Ureter (tissue), 1 donor: ENCODE data around the gene SHISA6. TPM values are rescaled to one million over a fixed set of nuclear protein-coding genes. Genes with fewer than 3 reads are reported as not detected.

Experiments
- DNase-seq: peaks from one replicate; pipeline ENCODE4 v3.0.0-alpha.2; 2020; ENCODE audit warnings: low spot score
- total RNA-seq: library from RNA; stranded (reverse); gene quantifications from one replicate; pipeline ENCODE4 v1.2.4, GENCODE V29; 2023
- donor health status: DM: yes; HTN: yes; CAD: no.

Gene SHISA6
- total RNA-seq, 1 donor from 2014 or later, result 5.4 TPM

GRCh38 chr17:11538366-11538765 lies 297.4 kb downstream of the SHISA6 start:
- DNase-seq, result no peak

- DNase-seq, result no peak
Observed at GRCh38 chr17:11539637-11540036, 298.6 kb downstream of the SHISA6 start.

GRCh38 chr17:11545002-11545401 lies 304.0 kb downstream of the SHISA6 start:
- no peak for DNase-seq

- no peak for DNase-seq
Observed at GRCh38 chr17:11545696-11546095, 304.7 kb downstream of the SHISA6 start.

- no peak for DNase-seq
Observed at GRCh38 chr17:11547853-11548252, 306.8 kb downstream of the SHISA6 start.

GRCh38 chr17:11548398-11548797 lies 307.4 kb downstream of the SHISA6 start:
- no peak for DNase-seq

GRCh38 chr17:11550431-11550830 lies 309.4 kb downstream of the SHISA6 start:
- no peak for DNase-seq

- no peak for DNase-seq
Observed at GRCh38 chr17:11551442-11551841, 310.4 kb downstream of the SHISA6 start.

- no peak for DNase-seq
Observed at GRCh38 chr17:11553135-11553534, 312.1 kb downstream of the SHISA6 start.

GRCh38 chr17:11554042-11554441 lies 313.0 kb downstream of the SHISA6 start:
- no peak for DNase-seq

GRCh38 chr17:11554542-11554941 lies 313.5 kb downstream of the SHISA6 start:
- no peak for DNase-seq

GRCh38 chr17:11555530-11555929 lies 314.5 kb downstream of the SHISA6 start:
- DNase-seq, result no peak

GRCh38 chr17:11557727-11558452 lies 316.9 kb downstream of the SHISA6 start:
- no peak for DNase-seq

- DNase-seq, result no peak
Observed at GRCh38 chr17:11558681-11559234, 317.7 kb downstream of the SHISA6 start.

- no peak for DNase-seq
Observed at GRCh38 chr17:11559601-11560000, 318.6 kb downstream of the SHISA6 start.

- no peak for DNase-seq
Observed at GRCh38 chr17:11561281-11561680, 320.3 kb downstream of the SHISA6 start.

GRCh38 chr17:11561702-11562101 lies 320.7 kb downstream of the SHISA6 start:
- no peak for DNase-seq

- no peak for DNase-seq
Observed at GRCh38 chr17:11564589-11565380, 323.8 kb downstream of the SHISA6 start.

GRCh38 chr17:11565591-11565990 lies 324.6 kb downstream of the SHISA6 start:
- DNase-seq, result no peak

GRCh38 chr17:11578998-11579397 lies 338.0 kb downstream of the SHISA6 start:
- DNase-seq, result no peak

- no peak for DNase-seq
Observed at GRCh38 chr17:11580677-11581076, 339.7 kb downstream of the SHISA6 start.

- DNase-seq, result no peak
Observed at GRCh38 chr17:11582217-11582616, 341.2 kb downstream of the SHISA6 start.
